Ectodermal cell (in vitro differentiated cells): ENCODE measurements around the gene MATN1.

ENCODE experiments used
- H3K27ac ChIP-seq: 2 replicates; pipeline ENCODE4 v1.7.0; 2013; ENCODE audit warnings: mild to moderate bottlenecking, low read depth, low read length; ENCODE audit not compliant: insufficient read depth, poor library complexity, severe bottlenecking
- H3K27me3 ChIP-seq: 2 replicates; pipeline ENCODE4 v1.7.0; 2013; ENCODE audit warnings: mild to moderate bottlenecking, low read length; ENCODE audit not compliant: insufficient read depth, control insufficient read depth, poor library complexity, severe bottlenecking
- H3K36me3 ChIP-seq: one replicate; pipeline ENCODE4 v1.7.0; 2013; ENCODE audit warnings: low read length; ENCODE audit not compliant: control insufficient read depth, insufficient read depth
- H3K4me1 ChIP-seq: one replicate; pipeline ENCODE4 v1.7.0; 2013; ENCODE audit warnings: low read length; ENCODE audit not compliant: control insufficient read depth, insufficient read depth
- H3K4me3 ChIP-seq: 2 replicates; pipeline ENCODE4 v1.7.0; 2013; ENCODE audit warnings: low read depth, low read length, control low read depth; ENCODE audit not compliant: insufficient read depth
- H3K9me3 ChIP-seq: 2 replicates; pipeline ENCODE4 v1.7.0; 2013; ENCODE audit warnings: mild to moderate bottlenecking, low read length, moderate library complexity; ENCODE audit not compliant: control insufficient read depth
- WGBS, 2 experiments: methylation state at CpG; one replicate each; pipeline ENCODE4 v1.1.7; 2013; ENCODE audit warnings: missing lambda C conversion rate in 2 of 2; 5-methylcytosine and 5-hydroxymethylcytosine counted together

Gene MATN1

DNA sequence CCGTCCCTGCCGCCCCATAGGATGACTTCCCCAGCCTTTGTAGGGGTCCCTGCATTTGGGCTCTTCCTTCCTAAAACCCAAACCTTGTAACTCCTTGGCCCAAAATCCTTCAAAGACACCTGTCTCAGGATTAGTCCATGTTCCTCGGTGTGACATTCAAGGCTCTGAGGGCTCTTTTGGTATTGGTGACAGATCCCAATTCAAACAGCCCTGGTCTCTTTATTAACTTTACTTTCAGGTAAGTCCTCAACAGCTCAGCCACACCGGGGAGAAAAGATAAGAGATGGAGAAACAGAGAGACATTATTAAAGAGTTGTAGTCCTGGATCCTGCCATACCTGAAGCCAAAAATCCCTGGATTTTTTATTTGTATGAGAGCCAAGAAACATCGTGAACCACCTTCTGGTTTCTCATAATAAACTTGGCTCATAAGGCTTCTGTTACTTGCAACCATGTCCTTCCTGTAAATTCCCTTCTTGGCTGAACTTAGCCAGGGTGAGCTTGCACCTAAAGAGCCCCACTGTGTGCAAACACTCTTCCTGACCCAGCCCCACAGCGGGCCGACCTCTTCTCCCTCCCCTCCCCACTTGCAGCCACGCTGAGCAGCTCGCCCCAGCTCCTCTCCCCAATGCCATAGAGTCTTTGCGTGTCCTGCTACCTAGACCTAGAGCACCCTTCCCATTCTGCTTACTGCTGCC lies 7.9 kb upstream of the MATN1 start:
- H3K27ac ChIP-seq, result no peak overlapping the region
- no peak overlapping the region for H3K4me3 ChIP-seq
- H3K27me3 ChIP-seq, result no peaks in the 10 kb centered on the region
- H3K36me3 ChIP-seq, result no peaks in the 10 kb centered on the region
- H3K4me1 ChIP-seq, result peaks cover 20% of the 10 kb centered on the region
- H3K9me3 ChIP-seq, result no peaks in the 10 kb centered on the region
- WGBS, 2 experiments, result 81 to 83% methylated on average over 10 of the region's 10 CpGs

DNA sequence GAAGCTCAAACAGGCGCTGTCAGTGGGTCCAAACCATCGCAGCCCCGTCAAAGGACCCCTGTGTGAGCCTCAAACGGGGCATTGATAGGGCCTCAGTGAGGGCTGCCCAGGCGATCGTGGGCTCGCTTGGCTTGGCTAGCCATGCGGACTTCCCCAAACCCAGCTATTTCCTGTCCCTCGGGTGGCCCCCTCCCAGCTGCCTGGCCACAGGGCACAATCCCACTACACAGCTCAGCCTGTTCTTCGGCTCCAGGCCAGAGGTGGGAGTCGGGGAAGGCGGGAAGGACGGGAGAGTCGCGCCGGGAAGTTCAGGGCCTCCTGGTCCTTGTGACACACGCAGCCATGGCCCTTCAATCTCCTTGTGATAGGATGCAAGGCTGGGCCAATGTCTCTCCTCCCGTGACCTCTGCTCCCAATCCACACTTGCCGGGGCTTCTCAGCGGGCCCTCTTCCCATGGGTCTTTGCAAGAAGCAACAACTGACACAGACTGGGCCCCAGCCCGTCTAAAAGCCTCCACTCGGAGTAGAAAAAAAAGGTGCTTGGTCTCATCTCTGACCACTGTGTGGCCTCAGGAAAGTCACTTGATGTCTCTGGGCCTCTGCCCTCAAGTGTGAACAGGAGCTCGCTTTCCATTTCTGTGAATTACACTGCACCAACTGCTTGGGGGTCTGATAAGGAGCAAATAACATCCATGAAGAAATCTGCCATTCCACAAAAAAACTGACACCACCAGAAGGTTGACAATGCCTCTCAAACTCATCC lies 7.1 kb upstream of the MATN1 start:
- Histone ChIP-seq H3K4me3 (no peak overlapping the region), H3K27me3 (no peaks in the 10 kb centered on the region), H3K9me3 (no peaks in the 10 kb centered on the region), H3K27ac (no peak overlapping the region), H3K4me1 (peaks cover 23% of the 10 kb centered on the region), H3K36me3 (no peaks in the 10 kb centered on the region)
- 82 to 86% methylated on average over 23 of the region's 23 CpGs for WGBS, 2 experiments

DNA sequence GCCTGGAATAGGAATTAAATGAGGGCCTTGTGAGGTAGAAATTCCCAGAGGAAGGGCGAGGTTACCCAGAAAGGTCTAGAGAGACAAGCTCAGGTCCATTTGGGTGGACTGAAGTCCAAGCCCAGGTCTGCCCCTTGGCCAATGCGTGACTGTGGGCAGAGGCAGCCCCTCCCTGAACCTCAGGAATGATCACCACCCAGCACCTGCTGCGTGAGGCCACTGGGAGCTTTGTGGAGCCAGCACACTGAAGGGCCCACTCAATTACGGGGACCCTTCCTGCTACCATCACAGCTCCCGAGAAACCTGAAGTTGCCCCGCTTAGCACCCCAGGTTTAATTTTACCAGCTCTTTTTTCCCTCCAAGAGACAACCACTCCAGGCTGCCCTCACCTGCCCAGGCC lies 6.5 kb upstream of the MATN1 start:
- Histone ChIP-seq H3K36me3 (no peaks in the 10 kb centered on the region), H3K9me3 (no peaks in the 10 kb centered on the region), H3K27me3 (no peaks in the 10 kb centered on the region), H3K4me3 (no peak overlapping the region), H3K27ac (peak overlapping the region; percentile 33), H3K4me1 (peaks cover 23% of the 10 kb centered on the region)
- 91 to 95% methylated on average over 6 of the region's 6 CpGs for WGBS, 2 experiments

DNA sequence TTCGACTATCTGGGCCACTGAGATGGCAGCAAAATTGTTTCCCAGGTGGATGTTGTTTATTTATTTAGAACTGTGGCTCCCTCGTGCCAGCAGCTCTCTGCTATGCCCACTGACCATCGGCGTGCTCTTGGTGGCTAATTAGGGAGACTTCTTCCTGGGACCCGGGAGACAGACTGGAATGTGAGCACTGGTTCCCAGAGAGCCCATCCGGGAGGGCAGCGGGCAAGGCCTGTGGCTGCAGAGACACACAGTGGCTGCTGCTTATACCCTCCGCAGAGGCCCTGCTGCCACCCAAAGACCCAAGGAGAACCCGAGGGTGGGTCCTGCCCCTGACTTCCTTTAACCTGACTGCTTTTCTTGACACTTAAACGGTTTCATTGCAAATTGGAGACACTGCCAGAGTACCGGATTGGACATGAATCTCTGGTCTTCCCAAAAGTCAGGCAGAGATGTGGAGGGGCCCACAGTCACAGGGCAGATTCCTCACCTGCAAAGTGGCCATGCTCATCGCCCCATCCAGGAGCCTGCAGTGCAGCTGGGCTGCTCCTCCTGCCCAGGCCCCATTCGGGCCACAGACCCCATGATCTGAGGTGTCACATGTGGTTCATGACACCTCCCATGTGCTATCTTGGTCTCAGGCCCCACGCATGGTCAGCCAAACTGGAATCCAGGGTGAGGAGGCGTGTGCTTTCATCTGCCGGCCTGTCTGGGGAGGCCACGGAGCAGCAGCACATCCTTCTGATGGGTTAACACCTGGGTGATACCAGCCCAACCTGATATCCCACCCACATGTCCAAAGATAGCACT lies 5.7 kb upstream of the MATN1 start:
- Histone ChIP-seq H3K36me3 (no peaks in the 10 kb centered on the region), H3K27me3 (no peaks in the 10 kb centered on the region), H3K4me3 (no peak overlapping the region), H3K9me3 (no peaks in the 10 kb centered on the region), H3K4me1 (peaks cover 23% of the 10 kb centered on the region), H3K27ac (no peak overlapping the region)
- 83 to 84% methylated on average over 17 of the region's 17 CpGs for WGBS, 2 experiments

DNA sequence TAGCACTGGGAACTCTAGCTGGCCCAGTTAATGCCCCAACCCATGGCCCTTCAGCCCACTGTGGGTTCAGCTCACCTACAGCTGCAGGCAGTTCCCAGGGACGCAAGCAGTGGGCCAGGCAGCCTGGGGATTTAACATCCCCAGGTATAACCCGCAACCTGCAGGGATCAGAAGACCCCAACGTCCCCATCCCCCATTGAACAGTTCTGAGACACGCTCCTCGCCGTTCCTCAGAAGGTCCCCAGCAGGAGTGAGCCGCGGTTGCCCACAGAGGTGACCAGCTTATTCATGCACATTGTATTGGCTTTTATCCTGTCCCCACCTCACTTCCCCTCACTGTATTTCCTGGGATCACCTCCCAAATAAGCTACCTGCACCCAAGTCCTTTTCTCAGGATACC lies 5.0 kb upstream of the MATN1 start:
- H3K9me3 ChIP-seq, result no peaks in the 10 kb centered on the region
- no peak overlapping the region for H3K4me3 ChIP-seq
- H3K27ac ChIP-seq, result no peak overlapping the region
- 69 to 71% methylated on average over 8 of the region's 8 CpGs for WGBS, 2 experiments
- H3K27me3 ChIP-seq, result no peaks in the 10 kb centered on the region
- H3K4me1 ChIP-seq, result peaks cover 23% of the 10 kb centered on the region
- H3K36me3 ChIP-seq, result no peaks in the 10 kb centered on the region

DNA sequence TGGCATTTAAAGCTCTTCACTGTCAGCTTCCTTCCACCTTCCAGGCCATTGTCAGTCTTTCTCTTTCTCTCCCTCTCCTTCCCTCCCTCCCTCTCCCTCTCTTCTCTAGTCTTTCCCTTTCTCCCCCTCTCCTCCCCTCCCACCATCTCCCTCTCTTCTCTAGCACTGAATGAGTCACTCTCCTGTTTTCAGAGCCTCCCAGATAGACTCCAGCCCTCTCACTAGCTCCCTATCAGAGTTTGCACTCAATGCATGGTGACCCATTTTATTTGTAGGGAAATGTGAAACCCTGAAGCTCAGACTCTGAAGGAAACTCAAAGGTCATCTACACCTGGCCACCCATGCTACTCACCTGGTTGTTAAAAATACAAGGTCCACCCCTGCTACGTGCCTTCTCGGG lies 4.4 kb upstream of the MATN1 start:
- no peak overlapping the region for H3K4me3 ChIP-seq
- H3K27me3 ChIP-seq, result no peaks in the 10 kb centered on the region
- WGBS, 2 experiments, result 90 to 92% methylated on average over 2 of the region's 2 CpGs
- peaks cover 23% of the 10 kb centered on the region for H3K4me1 ChIP-seq
- H3K27ac ChIP-seq, result no peak overlapping the region
- H3K36me3 ChIP-seq, result no peaks in the 10 kb centered on the region
- H3K9me3 ChIP-seq, result no peaks in the 10 kb centered on the region

DNA sequence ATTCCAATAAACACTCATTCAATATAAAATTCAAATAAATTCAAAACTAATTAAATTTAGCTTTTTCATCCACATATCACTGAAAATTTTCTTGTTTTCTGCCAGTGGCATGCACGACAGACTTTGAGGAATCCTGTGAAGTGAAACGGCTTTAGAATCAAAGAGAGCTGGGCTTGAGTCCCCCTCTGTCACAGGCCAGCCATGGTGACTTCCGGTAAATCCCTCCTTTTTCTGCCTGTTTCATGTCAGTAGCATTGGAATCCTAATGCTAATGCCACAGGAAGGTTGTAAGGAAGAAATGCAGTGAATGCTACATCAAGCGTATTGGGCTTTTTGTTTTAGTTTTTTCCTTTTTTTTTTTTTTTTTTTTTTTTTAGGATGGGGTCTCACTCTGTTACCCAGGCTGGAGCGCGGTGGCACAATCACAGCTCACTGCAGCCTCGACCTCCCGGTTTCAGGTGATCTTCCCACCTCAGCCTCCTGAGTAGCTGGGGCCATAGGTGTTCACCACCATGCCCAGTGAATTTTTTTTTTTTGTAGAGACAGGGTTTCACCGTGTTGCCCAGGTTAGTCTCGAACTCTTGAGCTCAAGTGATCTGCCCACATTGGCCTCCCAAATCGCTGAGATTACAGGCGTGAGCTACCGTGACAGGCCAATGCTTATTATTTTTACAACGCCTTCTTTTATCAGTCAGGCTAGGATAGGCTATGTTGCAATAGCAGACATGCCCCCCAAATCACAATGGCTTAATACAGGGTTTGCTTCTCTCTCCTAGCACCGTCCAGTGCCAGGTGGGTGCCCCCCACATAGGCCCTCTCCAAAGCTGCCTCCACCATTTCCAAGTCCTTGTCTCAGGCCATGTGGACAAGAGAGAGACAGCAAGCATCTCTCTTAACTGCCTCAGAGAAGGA lies 3.6 kb upstream of the MATN1 start:
- H3K36me3 ChIP-seq, result no peaks in the 10 kb centered on the region
- no peaks in the 10 kb centered on the region for H3K9me3 ChIP-seq
- H3K27ac ChIP-seq, result no peak overlapping the region
- 80 to 84% methylated on average over 15 of the region's 15 CpGs for WGBS, 2 experiments
- H3K4me3 ChIP-seq, result no peak overlapping the region
- H3K4me1 ChIP-seq, result peaks cover 20% of the 10 kb centered on the region
- no peaks in the 10 kb centered on the region for H3K27me3 ChIP-seq

DNA sequence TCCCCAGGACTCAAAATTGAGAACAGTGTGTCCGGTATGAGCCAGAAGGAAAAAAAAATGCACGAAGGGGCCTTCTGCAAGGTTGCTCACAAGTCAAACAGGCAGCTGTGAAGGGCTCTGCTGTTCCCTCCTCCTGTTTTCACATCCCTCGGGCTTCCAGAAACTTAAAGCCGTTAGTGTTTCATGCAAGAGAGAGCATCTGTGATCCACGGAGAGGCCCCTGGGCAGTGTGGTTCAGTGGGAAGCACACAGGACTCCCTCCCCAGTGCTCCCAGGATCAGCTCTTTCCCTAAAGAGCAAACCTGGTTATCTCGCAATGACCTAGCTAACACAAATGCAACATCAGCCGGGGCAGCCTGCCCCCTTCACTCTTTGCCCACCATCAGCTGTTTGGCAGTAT lies 2.9 kb upstream of the MATN1 start:
- Histone ChIP-seq H3K27me3 (no peaks in the 10 kb centered on the region), H3K9me3 (no peaks in the 10 kb centered on the region), H3K4me1 (peaks cover 20% of the 10 kb centered on the region), H3K36me3 (no peaks in the 10 kb centered on the region), H3K4me3 (no peak overlapping the region), H3K27ac (no peak overlapping the region)
- WGBS, 2 experiments, result 76 to 80% methylated on average over 7 of the region's 7 CpGs

DNA sequence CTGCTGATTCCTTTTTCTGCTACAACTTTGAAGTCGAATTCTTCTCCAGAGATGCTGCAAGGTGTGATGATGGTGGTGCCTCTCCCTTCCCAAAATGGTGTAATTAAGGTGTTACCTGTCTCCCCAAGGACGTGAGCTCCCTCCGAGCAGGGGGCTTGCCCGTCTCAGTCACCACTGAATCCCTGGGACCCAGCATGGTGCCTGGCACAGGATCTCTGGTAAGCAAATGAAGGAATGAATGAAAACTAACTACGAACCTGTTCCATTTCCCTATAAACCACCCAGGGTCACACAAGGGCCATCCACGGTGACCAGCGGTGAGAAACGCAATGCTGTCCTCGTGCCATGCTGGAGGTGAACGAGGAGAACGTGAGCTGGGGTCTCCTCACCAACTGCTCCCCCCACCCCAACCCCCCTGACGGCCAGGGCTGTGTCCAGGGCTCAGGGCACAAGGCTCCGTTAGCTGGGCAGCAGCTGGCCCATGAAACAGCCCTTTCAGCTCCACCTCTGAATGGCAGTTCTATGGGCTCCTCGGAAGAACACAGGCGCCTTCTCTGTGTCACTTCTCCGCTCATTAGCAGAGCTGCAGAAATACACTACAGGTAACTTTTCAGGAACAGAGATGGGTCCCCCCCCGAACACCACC lies 2.2 kb upstream of the MATN1 start:
- Histone ChIP-seq H3K36me3 (no peaks in the 10 kb centered on the region), H3K4me1 (peaks cover 20% of the 10 kb centered on the region), H3K27me3 (no peaks in the 10 kb centered on the region), H3K4me3 (no peak overlapping the region), H3K9me3 (no peaks in the 10 kb centered on the region), H3K27ac (no peak overlapping the region)
- 86 to 88% methylated on average over 17 of the region's 17 CpGs for WGBS, 2 experiments
